Superior temporal gyrus (tissue), 1 donor: ENCODE data around the gene LRRN2.
A peak's percentile ranks its signal among the peaks of the same experiment; 100 is the strongest.

Experiments
- DNase-seq: peaks from one replicate; pipeline ENCODE4 v3.0.0-alpha.2; 2016; ENCODE audit errors: extremely low spot score

Gene LRRN2

DNA sequence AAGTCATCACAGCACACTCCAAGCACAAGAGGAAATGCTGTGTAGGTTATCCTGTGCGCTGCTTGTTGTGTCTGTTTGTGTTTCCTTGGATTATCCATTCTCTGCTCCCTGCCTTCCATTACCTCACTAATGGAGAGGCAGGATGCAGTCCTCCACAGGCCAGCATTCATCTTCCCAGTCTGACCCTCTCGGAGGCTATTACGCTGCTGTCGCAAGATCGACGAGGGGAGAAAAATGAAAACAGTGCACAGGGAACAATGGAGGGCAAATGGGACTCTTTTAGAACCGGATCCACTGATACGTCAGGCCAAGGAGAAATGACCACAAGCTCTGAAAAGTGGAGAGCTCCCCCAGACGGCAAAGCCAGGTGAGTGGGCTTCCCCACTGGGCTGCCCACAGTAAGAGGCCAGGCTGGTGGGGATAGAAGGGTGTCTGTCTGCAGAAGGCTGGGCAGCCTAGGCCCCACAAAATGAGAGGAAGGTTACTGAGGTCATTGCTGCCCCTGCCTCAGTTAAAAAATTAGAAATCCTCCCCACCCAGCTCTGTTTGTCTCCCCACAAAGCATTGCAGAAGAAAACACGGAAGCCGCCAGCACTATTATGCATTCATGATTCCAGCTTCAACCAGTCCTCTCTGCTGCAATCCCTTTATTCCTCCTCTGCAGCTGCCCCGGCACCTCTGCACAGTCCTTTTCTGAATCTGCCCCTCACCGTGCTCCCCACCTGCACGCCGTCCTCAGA, 21.7 kb downstream of the LRRN2 start:
- no peak for DNase-seq

DNA sequence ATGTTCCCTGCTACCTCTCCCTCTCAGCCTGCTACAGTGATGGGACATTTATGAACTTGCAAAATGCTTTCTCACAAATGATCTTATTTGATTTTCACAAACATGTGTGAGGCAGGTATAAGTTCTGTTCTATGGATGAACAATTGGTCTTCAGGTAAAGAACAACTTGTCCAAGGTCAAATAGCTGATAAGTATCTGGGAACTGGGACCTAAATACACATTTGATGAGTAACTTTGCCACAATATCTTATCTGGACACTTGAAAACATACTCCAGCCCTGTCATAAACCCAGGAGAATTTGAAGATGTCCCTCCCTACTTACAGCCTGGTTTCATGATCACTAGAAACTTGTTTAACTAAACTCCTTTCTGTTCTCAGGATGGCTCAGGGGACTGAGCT, 23.0 kb downstream of the LRRN2 start:
- no peak for DNase-seq

DNA sequence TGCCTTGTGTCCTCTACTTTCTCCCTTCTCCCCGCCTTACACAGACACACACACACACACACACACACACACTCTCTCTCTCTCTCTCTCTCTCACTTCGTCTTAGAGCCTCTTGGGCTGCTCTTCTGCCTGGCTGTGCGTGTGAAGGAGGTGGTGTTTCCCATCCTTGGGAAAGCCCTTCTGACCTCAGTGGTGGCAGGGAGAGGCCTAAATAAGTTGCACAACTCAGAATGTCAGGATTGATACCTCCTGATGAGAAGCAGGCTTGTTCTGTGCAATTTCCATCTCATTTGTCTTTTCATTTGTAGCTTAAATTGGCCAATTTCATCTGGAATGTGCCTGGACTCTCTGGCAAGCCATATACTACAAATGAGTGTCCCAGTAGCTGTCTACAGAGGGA, 25.0 kb downstream of the LRRN2 start:
- no peak for DNase-seq

DNA sequence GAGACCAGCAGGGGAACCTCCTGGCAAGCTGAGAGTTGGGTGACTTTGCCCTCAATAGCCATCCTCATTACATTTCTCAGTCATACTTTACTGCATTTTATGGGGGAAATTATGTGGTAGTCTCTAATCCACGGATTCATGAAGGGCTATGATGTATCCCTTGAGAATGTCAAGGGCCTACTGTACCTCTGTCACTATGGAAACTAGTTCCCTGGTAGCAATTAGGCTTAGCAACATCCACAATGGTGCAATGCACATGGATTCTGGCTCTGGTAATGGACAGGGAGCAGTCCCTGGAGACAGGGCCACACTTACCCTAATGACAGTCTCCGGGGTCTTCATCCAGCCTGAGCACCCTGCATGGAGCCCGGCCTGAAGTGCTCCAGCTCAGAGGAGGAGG, 26.5 kb downstream of the LRRN2 start:
- DNase-seq: no peak

DNA sequence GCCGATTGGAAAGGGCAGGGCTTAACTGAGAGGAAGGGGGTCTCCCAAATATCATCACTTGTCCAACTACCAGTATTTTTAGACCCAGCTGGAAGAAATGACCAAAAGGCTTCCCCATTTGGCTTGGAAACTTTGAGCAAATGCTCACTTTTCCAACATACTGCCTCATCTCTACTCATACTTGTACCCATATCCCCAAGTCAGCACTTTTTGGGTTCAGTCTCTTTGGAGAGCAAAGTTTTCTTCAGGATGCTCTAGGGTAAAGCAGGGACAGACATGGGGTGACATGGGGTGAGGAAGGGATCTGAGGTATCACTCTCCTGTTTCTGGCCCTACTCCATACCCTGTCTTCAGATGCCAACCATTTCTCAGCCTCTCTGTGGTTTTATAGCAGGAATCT, 27.2 kb downstream of the LRRN2 start:
- DNase-seq: no peak

DNA sequence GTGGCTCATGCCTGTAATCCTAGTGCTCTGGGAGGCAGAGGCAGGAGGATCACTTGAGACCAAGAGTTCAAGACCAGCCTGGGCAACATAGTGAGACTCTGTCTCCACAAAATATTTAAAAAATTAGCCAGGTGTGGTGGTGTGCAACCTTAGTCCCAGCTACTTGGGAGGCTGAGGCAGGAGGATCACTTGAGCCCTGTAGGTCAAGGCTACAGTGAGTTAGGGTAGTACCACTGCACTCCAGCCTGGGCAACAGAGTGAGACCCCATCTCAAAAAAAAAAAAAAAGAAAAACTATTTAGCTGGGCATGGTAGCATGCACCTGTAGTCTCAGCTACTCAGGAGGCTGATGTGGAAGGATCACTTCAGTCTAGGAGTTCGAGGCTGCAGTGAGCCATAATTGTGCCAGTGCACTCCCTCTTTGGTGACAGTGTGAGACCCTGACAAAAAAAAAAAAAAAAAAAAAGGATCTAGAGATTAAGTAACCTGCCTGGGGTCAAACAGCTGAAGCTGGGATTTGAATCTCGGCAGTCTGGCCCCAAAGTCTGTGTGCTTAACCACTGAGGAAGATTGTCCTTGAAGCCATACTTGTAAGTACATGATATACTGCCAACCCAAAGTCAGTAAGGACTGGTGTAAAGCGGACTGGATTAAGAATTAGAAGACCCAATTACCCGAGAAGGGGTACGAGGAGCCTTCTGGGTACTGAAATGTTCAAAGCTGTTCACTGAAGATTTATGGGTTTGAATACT, 31.8 kb downstream of the LRRN2 start:
- DNase-seq: no peak

DNA sequence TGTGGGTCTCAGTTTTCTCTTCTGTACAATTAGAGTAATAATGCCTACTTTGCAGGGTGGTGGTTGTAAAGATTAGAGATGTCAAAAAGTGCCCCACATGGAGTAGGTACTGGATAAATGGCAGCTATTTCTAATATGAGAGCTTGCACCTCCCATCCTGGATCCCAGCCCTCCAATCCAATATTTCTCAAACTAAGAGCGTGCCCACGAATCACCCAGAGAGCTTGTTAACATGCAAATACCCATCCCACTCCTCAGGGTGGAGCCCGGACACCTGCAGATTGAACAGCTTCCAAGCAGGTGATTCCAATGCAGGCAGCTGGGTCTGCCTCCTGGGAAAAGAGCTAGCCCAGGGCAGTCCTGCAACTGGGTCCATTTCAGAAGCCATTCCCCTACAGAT, 33.0 kb downstream of the LRRN2 start:
- no peak for DNase-seq

DNA sequence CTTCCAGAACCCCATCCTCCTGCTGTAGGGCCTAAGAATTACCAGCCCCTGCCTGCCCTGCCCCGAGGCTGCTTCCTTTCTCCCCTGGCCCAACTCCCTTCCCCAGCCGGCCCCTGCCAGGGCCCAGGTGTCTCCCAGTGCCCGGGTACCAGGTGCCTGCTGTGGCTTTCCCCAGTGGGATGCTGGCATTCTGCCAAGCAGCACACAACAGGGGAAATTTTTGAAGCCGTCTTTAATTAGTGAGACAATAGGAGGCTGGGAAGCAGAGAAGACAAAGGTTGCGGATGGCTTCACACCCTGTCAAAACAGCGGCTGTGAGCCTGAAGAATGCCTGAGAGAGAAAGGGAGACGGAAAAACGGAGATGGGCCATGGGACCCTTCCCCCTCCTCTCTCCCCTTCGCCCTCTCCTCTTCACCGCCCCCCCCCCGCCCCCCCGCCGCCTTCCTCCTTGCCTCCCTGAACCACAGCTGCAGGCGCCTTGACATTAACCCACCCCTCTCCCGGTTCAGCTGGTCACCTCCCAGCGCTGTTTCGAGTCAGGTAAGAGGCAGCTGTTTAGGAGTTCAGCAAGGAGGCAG, 33.6 kb downstream of the LRRN2 start:
- DNase-seq: no peak

DNA sequence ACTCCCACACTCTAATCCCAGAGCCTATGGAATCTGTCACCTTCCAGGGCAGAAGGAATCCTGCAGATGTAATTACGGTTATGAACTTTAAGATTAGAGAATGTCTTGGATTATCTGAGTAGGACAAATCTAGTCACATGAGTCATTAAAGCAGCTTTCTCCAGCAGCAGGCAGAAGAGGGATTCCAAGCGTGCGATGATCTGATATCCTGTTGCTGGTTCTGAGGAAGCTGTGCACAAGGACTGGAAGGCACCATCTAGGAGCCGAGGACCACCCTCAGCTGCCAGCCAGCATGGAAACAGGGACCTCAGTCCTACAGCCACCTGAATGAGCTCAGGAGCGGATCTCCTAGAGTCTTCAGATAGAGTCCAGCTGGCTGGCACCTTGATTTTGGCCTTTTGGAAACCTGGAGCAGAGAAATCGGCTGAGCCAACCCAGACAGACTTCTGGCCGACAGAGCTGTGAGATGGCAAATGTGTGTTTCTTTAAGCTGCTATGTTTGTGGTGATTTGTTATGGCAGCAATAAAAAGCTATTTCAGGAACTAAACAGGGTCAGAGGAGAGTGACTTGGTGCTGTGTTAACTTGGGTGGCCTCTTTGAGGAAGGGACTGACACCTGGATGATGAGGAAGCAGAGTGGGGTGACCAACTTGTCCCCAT, 34.5 kb downstream of the LRRN2 start:
- no peak for DNase-seq

DNA sequence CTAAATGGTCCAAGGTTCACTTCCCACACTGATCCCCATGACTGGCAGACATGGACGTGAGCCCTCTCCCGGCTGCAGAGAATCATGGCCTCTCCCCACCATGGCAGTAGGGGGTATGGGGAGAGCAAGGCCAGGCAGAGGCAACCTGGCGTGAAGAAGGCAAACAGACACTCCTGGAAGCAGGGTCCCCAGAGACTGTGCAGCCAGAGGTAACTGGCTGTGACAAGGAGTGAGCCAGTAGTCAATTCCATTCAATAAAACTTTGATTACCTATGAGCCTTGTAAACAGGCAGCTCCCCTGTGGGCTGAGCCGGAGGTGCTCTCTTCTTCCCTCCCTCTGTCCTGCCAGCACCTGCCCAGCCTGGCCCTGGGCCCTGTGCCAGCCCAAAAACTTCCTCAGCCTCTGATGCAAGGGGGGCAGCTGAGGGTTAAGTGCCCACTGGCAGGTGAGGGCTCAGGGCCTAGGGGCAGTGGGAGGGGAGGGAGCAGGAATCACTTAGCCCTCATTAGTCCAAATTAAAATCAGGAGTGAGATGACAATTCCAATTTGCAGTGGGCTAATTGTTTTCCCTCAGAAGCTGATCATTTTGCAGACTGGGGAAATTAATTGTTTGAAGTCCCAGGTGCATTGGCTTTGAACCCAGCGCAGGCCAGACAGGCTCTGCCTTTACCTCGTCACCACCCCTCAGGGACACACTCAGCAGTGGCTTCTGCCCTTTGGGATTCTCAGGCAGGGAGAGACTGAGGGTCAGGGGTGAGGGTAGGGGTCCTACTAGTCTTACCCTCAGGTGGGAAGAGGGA, 35.6 kb downstream of the LRRN2 start:
- no peak for DNase-seq

DNA sequence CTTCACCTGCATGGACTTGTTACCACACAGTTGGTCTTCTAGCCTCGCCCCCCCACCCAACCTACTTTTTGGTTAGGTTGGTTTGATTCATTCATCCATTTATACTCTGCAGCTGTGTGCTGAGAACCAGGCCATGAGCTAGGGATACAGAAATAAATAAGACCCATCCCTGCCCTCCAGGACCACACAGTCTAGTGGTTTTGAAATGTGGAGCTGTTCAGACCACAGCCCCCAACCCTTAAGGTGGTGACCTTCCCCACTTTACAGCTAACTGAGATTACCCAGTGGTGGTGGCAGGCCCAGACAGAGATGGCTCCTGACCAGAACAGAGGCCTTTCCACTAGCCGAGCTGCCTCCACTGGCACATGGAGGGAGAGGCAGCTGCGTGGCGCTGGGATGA, 37.0 kb downstream of the LRRN2 start:
- no peak for DNase-seq

DNA sequence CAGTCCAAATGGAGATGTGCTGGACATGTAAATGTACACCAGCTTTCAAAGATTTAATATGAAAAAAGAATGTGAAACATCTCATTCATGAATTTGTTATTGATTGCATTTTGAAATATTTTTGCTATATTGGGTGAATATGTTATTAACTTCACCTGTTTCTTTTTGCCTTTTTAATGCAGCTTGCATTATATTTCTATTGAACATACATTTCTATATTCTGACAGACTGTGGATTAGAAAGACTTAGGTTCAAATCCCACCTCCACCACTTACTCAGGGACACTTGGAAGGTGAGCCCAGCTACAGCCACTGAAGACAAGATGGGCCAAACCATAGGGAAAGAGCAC, 37.8 kb downstream of the LRRN2 start:
- no peak for DNase-seq

DNA sequence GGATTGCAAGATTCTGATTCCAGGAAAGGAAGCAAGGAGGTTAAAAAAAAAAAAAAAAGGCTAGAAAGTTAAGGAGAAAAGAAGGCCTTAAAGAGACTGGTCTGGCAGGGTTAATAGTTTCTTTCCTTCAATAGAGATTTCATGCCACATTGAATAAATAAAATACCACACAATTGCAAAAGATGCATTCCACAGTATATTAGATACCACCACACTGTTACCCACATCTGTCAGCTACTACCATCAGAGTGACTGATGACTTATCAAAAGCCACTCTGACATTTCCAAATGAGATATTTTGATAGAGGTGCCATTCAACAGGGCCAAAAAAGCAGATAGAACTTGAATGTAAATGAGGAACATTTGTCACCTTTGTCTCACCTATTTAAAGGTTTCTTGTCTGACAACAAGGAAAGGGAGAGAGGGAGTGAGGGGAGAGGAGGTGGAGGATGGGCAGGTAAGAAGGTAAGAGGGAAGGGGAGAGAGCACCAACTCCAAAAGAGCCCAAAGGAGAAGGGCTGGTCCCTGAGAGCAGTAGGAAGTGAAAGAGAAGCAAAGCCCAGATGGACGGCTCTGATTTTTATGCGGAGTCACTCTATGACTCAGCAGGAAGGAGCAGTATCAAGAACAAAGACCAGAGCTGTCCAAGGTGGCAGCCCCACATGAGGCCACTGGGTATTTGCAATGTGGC, 38.3 kb downstream of the LRRN2 start:
- DNase-seq: peak; percentile 45

DNA sequence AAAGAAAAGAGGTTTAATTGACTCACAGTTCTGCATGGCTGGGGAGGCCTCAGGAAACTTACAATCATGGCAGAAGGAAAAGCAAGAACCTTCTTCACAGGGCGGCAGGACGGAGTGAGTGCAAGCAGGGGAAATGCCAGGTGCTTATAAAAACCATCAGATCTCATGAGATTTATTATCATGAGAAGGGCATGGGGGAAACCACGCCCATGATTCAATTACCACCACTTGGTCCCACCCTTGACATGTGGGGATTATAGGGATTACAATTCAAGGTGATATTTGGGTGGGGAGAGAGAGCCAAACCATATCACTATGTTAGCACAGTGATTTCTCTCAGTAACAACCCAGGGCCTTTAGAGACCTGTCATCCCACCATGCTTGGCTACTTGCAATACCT, 39.9 kb downstream of the LRRN2 start:
- DNase-seq: no peak

DNA sequence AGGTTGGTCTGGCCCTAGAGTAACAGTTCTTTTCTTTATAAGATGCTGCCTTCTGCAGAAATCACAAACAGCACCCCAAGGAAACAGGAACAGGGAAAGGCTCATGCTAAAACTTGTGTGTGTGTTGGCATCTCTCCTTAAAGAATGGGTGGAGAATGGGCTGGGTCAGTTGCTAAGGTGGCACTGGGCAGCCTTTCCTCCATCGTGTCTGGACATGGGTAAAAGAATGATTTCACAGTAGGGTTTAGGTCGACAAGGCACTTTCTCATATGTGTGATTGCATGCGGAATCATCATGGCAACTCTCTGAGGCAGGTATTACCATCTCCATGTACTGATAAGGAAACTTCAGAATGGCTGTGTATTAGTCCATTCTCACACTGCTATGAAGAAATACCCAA, 40.3 kb downstream of the LRRN2 start:
- no peak for DNase-seq

DNA sequence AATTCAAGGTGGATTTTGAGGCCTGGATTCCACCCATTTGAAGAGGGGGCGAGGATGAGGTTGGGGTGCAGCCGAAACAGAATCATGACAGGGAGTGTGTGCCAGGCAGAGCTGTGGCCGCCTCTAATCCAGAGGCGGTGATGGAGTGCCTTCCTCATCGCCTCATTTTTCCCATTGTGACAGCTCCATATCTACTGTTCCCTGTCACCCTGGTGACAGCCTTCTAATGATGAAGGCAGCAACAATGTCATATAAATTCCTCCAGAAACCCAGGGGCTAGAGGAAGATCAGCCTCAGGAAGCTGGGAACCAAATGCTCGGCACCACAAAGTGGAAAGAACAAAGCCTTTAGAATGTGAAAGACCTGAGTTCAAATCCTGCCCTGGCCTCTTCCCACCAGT, 42.0 kb downstream of the LRRN2 start:
- DNase-seq: no peak

DNA sequence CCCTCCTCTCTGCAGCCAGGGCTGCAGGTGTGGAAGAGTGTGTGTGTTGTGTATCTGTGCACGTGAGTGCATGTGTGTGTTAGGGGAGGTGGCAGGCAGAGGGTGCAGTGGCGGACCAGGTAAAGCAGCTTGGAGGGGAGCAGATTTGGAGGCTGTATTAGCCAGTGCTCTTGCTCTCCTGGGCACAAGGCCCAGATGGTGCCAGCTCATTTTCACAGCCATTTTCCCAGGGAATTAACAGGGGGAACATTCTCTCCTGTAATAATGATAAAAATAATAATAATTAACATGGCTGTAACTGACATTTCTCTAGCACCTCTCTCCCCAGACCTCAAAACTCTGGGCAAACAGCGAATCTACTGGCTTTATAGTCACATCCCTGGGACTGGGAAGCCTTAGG, 43.6 kb downstream of the LRRN2 start:
- DNase-seq: no peak

DNA sequence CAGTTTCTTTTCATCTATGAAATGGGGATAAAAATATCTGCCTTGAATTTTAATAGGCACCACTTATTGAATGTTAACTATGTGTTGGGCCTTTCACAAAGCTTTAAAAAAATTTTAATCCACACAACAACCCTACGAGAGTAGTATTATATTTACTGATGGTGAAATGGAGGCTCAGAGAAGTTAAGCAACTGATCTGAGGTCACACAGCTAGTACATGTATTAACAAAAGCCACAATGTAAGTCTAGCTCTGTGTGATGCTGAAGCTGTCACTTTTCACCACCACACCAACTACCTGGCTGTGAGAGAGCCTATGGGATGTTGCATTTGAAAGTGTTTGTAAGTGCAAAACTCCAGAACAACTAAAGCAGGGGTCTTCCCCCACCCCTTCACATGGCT, 44.1 kb downstream of the LRRN2 start:
- DNase-seq: no peak

DNA sequence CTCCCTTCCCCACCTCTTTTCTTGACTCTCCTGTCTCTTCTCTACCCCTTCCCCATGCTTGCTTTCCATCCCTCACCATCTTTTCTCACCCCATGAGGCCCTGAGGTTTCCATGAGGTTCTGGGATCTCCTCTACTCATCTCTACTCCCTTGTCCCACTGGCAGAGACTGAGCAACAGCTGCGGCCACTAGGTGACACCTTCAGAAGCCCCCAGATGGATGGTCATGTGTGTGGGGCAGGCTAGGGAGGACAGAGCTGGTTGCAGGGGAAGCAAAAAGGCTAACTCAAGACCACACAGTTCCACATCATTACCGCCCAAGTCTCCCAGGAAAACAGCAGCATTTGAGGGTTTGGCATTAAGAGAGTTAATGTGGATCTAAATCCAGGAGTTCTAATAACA, 45.0 kb downstream of the LRRN2 start:
- DNase-seq: no peak

DNA sequence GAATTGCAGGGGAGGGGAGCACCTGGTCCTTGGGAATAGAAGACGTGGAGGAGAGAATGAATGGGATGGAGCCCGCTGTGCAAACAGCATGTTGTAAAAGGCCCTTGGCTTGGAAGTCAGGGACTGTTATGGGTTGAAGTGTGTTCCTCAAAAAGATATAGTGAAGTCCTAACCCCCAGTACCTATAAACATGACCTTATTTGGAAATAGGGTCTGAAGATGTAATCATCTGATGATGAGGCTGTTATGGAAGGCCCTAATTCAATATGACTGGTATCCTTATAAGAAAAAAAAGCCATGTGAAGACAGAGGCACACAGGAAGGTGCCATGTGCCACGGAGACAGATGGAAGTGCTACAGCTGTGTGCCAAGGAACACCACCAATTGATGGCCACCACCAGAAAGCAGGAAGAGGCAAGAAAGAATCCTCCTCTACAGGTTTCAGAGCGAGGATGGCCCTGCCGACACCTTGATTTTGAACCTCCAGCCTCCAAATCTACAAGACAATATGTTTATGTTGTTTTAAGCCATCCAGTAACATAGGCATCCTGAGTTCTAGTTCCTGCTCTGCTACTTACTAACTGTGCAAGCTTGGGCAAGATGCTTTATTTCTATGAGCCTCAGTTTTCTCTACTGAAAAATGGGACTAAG, 51.2 kb downstream of the LRRN2 start:
- DNase-seq: no peak

DNA sequence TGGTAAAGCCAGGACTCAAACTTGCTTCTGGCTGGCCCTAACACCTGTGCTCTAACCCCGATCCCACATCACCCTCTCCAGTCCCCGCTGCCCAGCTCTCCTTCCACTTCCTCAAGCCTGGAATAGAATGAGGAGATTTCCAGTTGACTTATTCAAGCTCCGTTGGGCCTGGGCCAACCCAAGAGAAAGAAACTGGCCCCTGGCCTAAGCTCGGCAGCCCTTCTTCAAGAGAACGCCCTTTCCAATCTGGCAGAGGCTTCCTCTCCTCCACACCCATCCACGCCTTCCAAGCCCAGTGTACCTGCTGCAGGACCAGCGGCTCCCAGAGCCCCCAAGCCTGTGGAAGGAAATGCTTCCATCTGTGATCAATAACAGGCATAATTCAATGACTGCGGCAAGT, 51.9 kb downstream of the LRRN2 start:
- DNase-seq: no peak
